Right lung (tissue), 5 donors: Measurements from ENCODE around the gene PPFIBP2. TPM values are rescaled to one million over a fixed set of nuclear protein-coding genes. Genes with fewer than 3 reads are reported as not detected.
"Not testable (repeated sequence)": the region's sequence is repeated elsewhere in the genome, so short reads cannot be mapped to it uniquely, and the experiment has no call there.

ENCODE experiments used
- DNase-seq, 2 donors: peaks; one replicate each; pipeline ENCODE4 v3.0.0-alpha.2; 2013
- polyA plus RNA-seq, 5 donors: library from polyadenylated mRNA; unstranded; fragments of 120-200 nt; gene quantifications; one replicate each; pipeline versions ENCODE4 v1.2.1 to v1.2.3, GENCODE V29; 2013; ENCODE audit warnings: inconsistent platforms in 1 of 5, low replicate concordance in 1 of 5; ENCODE audit not compliant: insufficient read length in 5 of 5, insufficient read depth in 1 of 5

The PPFIBP2 gene
- polyA plus RNA-seq, 5 donors, result 25.9 to 49.3 (median 38.1) TPM

- not testable (repeated sequence) for DNase-seq
Observed at GRCh38 chr11:7663531-7663930, 149.7 kb downstream of the PPFIBP2 start.

GRCh38 chr11:7664867-7665266 lies 151.1 kb downstream of the PPFIBP2 start:
- DNase-seq, result no peak

- DNase-seq, result peak; percentile 39 to 61
Observed at GRCh38 chr11:7665473-7666291, 151.9 kb downstream of the PPFIBP2 start.

GRCh38 chr11:7666292-7666866 lies 152.6 kb downstream of the PPFIBP2 start:
- no peak for DNase-seq

- DNase-seq, result no peak
Observed at GRCh38 chr11:7667460-7667859, 153.7 kb downstream of the PPFIBP2 start.

GRCh38 chr11:7668464-7668863 lies 154.7 kb downstream of the PPFIBP2 start:
- DNase-seq, result no peak

GRCh38 chr11:7668911-7669310 lies 155.1 kb downstream of the PPFIBP2 start:
- no peak for DNase-seq

GRCh38 chr11:7670641-7671040 lies 156.8 kb downstream of the PPFIBP2 start:
- no peak for DNase-seq

- DNase-seq, result peak; percentile 39 to 45
Observed at GRCh38 chr11:7671347-7672215, 157.8 kb downstream of the PPFIBP2 start.

GRCh38 chr11:7672276-7672959 lies 158.6 kb downstream of the PPFIBP2 start:
- DNase-seq, result no peak

- peak; percentile 63 to 68 for DNase-seq
Observed at GRCh38 chr11:7672960-7673723, 159.3 kb downstream of the PPFIBP2 start, which contains the start of gene CYB5R2. TSS of gene CYB5R2 (minus strand) at chr11:7673500. CDS start at chr11:7672825, 675 bp downstream.

- peak; percentile 45 to 46 for DNase-seq
Observed at GRCh38 chr11:7673724-7674434, 160.1 kb downstream of the PPFIBP2 start.

- DNase-seq, result no peak
Observed at GRCh38 chr11:7675631-7676030, 161.8 kb downstream of the PPFIBP2 start.

- no peak for DNase-seq
Observed at GRCh38 chr11:7677071-7677470, 163.3 kb downstream of the PPFIBP2 start.

- no peak for DNase-seq
Observed at GRCh38 chr11:7677796-7678201, 164.0 kb downstream of the PPFIBP2 start.

GRCh38 chr11:7683571-7683970 lies 169.8 kb downstream of the PPFIBP2 start:
- no peak for DNase-seq

- no peak for DNase-seq
Observed at GRCh38 chr11:7686761-7687160, 173.0 kb downstream of the PPFIBP2 start.

- DNase-seq, result no peak
Observed at GRCh38 chr11:7687386-7687785, 173.6 kb downstream of the PPFIBP2 start.

GRCh38 chr11:7688238-7688826 lies 174.5 kb downstream of the PPFIBP2 start:
- DNase-seq, result peak in 1 of 2 donors; percentile 28

- DNase-seq, result no peak
Observed at GRCh38 chr11:7689239-7689638, 175.4 kb downstream of the PPFIBP2 start.
